AG08396 (cell line): ENCODE results near the gene BCL11B.

Source experiments
- DNase-seq: peaks from one replicate; pipeline ENCODE4 v3.0.0; 2012; ENCODE audit warnings: low spot score, mixed read lengths

BCL11B gene

DNA sequence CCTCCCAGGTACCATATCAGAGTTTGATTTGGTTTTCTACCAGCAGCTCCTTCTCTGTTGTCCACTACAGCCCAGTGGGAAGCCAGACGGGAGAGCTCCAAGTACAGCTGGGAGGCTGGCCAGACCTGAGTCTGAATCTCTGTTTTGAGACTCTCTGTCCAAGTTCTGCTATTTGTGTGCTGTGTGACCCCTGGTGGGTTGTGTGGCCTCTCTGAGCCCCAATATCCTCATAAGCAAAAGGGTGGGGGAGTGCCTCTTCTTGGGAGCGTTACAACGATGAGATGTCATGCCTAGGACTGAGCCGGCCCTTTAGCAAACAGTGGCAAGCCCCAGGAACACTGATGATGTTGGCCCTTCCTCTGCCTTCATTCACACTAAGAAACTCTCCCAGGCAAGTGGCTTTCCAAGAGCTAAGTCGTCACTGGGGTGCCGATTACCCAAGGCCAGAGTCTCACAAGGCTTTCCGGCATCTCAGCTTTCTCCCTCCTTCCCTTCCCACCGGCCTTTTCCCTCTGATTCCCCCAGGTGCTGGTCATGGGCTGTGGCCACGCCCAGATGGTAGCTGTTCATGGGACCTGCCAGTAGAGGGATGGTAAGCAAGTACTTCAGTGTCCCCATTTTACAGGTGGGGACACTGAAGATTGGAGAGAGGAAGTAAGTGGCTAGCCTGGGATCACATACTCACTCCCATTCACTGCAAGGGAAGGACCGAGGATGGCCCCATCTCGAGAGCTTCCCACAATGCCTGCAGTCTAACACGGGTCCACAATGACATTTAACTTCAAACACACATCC lies 47.7 kb downstream of the BCL11B start:
- no peak for DNase-seq

- DNase-seq = no peak
These were observed 50.6 kb downstream of the BCL11B start for GRCh38 chr14:99221445-99221844.

- DNase-seq = no peak
These were observed 54.7 kb downstream of the BCL11B start for GRCh38 chr14:99217066-99217955.

DNA sequence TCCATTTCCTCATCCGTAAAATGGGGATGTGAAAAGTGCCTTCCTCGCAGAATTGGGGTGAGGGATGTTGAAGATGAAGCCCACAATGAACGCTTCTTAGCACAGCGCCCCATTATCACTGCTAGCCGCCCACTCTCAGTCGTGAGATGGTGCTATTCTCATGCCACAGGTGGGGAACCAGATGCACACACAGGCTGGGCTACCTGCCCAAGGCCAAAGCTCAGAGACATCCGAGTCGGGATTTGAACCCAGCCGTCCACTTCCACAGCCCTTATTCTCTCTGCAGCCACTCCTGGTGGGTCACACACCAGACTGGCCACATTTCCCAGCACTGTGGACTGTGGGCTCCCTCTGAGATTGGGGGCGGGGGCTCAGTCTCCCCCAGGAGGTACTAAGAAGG lies 55.8 kb downstream of the BCL11B start:
- DNase-seq = no peak

DNA sequence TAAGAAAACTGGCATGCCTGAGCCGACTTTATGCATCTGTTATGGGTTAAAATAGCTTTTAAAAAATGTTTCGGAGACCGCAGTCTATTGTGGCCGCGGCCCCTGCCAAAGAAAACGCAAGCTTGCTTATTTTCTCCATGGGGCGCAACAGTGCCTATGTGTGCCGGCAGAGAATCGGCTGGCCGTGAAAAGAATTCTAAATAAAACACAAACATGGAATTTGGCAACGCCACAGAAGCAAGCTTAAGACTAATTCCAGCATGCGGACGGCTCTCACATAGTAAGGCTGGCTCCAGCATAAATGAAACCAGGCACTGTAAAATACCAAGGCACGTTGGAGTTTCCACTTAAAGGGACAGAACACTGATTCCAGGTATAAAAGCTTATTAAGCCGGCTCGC lies 56.7 kb downstream of the BCL11B start:
- peak; percentile 61 for DNase-seq

DNA sequence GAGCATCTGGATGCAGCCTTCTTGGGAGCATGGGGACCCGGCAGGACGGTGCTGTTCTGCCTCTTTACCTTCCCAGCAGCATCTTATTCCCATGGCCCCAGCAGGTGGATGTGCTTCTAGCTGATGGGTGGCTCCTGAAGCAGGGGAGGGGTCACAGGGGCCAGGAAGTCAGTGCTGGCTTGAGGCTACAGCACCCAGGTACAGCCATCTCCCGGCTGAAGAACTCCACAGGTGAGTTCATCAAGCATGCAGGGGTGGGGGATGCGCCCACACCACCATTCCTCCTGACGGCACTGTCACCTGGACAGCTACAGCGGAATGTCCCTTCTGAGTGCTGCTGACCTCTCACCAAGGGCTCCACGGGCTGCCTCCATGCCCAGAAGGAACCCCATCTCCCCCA lies 57.3 kb downstream of the BCL11B start:
- no peak for DNase-seq

DNA sequence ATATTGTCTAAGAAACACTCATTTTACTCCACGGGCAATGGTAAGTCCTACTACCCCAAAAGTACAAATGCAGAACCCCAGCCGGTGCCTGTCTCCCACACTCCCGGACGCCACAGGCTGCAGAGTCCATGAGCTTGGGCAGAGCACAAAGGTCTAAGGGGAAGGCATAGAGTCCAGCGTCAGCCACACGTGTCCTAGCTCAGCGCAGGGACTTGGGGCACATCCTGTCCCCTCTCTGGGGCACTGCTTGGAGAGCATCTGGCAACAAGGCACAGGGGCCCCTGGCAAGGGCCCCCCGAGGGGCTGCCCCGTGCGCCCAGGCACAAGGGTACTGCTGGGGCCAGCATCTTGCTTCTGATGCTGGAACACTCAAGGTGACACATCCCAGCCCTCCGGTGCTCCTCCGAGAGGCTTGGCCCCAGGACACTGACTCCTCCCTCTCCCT lies 58.4 kb downstream of the BCL11B start:
- no peak for DNase-seq

DNA sequence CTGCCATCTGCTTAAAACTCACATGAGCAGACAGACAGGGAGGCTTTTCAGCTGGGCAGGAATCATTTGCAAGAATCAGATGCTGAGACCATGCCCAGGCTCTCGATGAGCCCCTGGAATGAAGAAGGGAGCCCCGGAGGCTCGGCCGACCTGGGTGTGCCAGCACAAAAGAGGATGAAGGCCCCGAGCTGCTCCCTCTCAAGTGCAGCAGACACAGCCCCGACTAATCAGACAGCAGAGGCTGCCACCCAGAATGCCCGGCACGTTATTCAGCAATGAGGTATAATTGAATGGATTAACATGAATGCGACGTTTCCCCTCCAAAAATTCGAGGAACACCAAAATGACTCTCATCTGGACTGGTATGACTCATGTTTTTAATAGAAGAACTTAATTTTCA lies 58.9 kb downstream of the BCL11B start:
- DNase-seq = peak; percentile 38

GRCh38 chr14:99212646-99213045 lies 59.4 kb downstream of the BCL11B start:
- no peak for DNase-seq

- no peak for DNase-seq
These were observed 59.8 kb downstream of the BCL11B start for GRCh38 chr14:99212199-99212598.

- no peak for DNase-seq
These were observed 60.6 kb downstream of the BCL11B start for GRCh38 chr14:99211410-99211809.

DNA sequence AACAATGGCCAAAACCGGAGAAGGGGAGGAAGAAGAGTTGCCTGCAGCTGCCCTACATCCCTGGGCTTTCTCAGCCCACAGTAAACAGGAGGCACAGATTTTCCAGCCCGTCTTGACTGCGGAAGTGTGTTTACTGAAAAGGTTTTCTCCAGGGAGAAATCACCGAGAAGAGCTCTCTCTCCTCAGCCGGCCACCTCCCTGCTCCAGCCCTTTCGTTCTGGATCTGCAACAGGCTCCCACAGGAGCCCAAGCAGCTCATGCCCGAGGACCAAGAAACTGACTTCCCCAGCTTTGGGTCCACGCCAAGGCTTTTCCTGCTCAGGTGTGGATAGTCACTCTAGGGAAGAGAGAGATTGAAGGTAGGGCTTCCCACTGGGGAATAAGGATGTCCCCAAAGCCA lies 61.7 kb downstream of the BCL11B start:
- DNase-seq = no peak

DNA sequence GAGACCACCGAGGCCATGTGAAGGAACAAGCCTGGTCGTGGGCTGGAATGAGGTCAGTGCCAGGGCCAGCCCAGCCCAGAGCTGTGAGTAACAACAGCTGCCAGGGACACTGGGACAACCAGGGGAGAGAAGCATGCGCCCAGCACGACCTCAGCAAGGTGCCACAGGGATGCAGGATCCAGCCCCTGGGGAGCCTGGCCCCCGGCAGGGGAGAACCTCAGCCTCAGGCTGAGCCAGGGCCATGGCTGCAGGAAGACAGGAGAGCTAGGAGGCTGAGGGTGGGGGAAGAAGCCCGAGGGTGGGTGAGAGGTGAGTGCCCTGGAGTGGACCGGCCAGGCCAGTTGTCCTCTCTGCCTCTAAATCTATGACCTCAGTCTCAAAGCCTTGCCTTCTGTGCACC lies 62.6 kb downstream of the BCL11B start:
- DNase-seq = no peak

DNA sequence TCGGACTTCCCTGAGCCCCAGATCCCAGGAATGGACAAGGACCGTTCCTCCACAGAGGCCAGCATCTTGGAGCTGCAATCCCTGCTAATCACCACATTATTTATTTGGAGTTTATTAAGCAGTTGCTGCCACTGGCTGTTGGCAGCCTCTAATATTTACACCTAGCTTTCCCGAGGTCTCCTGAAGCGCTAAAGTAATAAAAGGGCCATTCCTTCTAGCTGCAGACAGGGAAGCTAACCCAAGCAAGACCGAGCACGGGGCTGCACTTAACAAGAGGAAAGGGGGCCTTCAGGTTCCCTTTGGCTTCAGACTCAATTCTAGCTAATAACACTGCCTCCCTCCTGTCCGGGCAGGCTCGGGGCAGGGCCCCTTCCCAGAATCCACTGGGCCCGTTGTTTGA lies 63.7 kb downstream of the BCL11B start:
- DNase-seq = no peak

DNA sequence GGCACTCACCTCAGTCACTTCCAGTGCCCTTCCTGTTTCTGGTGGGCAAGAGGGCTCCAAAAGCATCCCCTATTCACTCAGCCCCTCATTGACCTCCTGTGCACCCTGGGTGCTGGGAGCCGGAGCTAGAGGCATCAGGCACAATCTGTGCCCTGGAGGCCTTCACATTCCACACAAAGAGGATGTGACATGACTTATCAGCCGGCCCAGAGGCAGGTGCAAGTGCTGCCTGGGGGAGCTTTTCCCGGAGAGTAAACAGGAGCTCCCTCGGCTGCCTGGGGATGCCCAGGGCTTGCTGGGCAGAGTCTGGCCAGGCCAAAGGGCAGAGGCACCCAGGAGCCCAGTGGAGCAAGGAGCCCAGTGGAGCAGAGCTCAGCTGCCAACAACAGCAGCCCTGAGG lies 64.5 kb downstream of the BCL11B start:
- no peak for DNase-seq

GRCh38 chr14:99206090-99206489 lies 65.9 kb downstream of the BCL11B start:
- DNase-seq = no peak

GRCh38 chr14:99205086-99205688 lies 66.8 kb downstream of the BCL11B start:
- no peak for DNase-seq

- no peak for DNase-seq
These were observed 68.2 kb downstream of the BCL11B start for GRCh38 chr14:99203801-99204200.

- no peak for DNase-seq
These were observed 68.9 kb downstream of the BCL11B start for GRCh38 chr14:99203080-99203479.

DNA sequence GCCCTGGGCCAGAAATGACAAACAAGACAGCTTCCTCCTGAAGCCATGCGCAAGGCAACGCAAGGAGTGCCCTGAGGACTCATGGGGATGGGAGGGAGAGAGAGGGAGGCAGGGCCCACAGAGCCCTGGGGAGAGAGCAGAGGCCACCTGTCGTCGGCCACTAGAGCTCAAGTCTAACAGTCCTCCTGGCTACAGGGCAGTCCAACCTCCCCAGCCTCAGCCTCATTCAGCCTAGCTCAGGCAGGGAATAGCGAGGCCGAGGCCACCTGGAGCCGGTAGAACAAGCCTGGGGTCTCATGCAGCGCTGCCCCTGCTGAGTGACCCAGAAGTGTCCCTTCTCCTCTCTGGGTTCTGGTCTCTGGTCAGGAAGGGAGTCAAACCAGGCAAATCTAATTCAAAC lies 69.5 kb downstream of the BCL11B start:
- DNase-seq = no peak

GRCh38 chr14:99201351-99202073 lies 70.5 kb downstream of the BCL11B start:
- DNase-seq = no peak

DNA sequence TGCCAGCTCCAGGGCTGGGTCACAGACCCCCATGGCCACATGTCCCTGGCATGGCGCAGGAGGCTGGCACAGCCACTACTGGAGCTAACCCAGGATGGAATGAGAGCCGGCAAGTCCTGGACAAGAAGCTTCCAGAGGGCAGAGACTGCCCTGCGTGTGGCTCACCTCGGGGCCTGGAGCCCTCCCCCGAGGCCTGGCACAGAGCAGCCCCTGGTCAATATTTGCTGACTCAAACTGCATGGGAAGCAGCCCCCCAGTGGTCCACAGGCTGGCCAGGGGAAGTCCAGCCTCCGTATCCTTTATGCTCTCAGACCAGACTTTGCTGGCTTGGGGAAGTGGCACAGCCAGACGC lies 71.4 kb downstream of the BCL11B start:
- DNase-seq = no peak
